GM10266 (cell line): ENCODE measurements around the gene LRRC36.

Experiments used
- DNase-seq: peaks from one replicate; pipeline ENCODE4 v3.0.0; 2012; ENCODE audit errors: extremely low spot score
- TF ChIP-seq, protein P1 (sequence below): IDR thresholded peaks from 2 replicates; pipeline ENCODE4 v1.5.1; 2012; ENCODE audit warnings: mild to moderate bottlenecking, low read depth; ENCODE audit not compliant: control insufficient read depth, insufficient read depth; ENCODE audit errors: missing control alignments

LRRC36 gene

DNA sequence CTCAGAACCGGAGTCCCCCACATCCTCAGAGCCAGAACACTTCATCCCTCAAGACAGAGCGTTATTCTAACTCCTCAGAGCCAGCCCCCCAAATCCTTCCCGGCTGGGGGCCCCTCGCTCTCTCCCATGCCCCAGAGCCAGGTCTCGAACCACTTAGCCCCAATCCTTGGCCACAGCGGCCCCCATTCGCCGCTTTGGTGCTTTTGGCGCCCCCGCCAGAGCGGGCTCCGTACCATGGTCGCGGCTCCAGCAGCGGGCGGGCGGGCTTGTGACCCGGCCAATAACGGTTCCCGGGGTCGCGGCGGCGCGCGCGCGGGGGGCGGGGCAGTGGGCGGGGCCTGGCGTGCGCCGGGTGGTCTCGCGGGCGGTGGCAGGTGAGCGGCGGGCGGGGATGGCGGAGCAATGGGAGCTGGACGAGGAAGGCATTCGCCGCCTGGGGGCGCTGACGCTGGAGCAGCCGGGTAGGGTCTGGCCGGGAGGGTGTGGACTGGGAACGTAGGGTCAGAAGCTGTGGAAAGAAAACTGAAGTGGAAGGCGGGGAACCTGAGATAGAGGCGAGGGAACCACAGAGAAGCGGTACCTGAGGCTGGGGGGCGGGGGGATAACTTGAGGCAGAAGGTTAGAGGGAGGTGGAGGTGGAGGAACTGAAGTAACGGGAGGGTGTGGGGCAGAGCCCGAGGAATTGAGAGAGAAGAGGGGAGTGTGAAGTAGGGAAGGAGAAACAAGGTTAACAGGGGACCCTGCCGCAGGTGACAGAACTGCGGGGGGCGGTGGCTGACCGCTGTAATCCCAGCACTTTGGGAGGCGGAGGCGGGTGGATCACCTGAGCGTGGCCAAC lies at the start of gene LRRC36, which contains the start of gene KCTD19:
TSS of gene LRRC36 (plus strand) at position 344 of the 838 bp plus-strand sequence. CDS start at position 392, 48 bp downstream.
TSS of gene KCTD19 (minus strand) at position 270 of the 838 bp plus-strand sequence. CDS start at position 236, 34 bp downstream.
- peak; percentile 82 for DNase-seq
- TF ChIP-seq, protein P1, sequence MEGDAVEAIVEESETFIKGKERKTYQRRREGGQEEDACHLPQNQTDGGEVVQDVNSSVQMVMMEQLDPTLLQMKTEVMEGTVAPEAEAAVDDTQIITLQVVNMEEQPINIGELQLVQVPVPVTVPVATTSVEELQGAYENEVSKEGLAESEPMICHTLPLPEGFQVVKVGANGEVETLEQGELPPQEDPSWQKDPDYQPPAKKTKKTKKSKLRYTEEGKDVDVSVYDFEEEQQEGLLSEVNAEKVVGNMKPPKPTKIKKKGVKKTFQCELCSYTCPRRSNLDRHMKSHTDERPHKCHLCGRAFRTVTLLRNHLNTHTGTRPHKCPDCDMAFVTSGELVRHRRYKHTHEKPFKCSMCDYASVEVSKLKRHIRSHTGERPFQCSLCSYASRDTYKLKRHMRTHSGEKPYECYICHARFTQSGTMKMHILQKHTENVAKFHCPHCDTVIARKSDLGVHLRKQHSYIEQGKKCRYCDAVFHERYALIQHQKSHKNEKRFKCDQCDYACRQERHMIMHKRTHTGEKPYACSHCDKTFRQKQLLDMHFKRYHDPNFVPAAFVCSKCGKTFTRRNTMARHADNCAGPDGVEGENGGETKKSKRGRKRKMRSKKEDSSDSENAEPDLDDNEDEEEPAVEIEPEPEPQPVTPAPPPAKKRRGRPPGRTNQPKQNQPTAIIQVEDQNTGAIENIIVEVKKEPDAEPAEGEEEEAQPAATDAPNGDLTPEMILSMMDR = peak; percentile 58

GRCh38 chr16:67277294-67277998 lies 49.2 kb upstream of the LRRC36 start:
- TF ChIP-seq, protein P1 = no peak
- DNase-seq = no peak

GRCh38 chr16:67277999-67278772 lies 48.4 kb upstream of the LRRC36 start:
- TF ChIP-seq, protein P1 = no peak

GRCh38 chr16:67278773-67279295 lies 47.8 kb upstream of the LRRC36 start:
- TF ChIP-seq, protein P1 = peak; percentile 47
- peak; percentile 81 for DNase-seq

More at GRCh38 chr16:67277999-67278772, 48.4 kb upstream of the LRRC36 start:
- no peak for DNase-seq

GRCh38 chr16:67279296-67280089 lies 47.1 kb upstream of the LRRC36 start, which contains the start of gene PLEKHG4:
Gene PLEKHG4 (plus strand): TSS chr16:67279532. CDS start chr16:67280045, 513 bp downstream.
- peak; percentile 98 for DNase-seq
- TF ChIP-seq, protein P1 = peak; percentile 95
